ENCODE data around the gene OR10G8. TPM values are rescaled to one million over a fixed set of nuclear protein-coding genes. Genes with fewer than 3 reads are reported as not detected.

The OR10G8 gene
- total RNA-seq, 2 experiments from 2014 or later = not detected

Other genes starting within 250 kb of the OR10G8 start
- gene OR6M1, start 220.4 kb upstream of the OR10G8 start, total RNA-seq = not detected
- not detected for gene TMEM225, start 141.1 kb upstream of the OR10G8 start, total RNA-seq
- not detected for gene OR8D4, start 124.6 kb upstream of the OR10G8 start, total RNA-seq
- gene OR4D5, start 87.2 kb upstream of the OR10G8 start, total RNA-seq = not detected
- gene OR6T1, start 83.0 kb upstream of the OR10G8 start, total RNA-seq = not detected
- gene OR10S1, start 49.0 kb upstream of the OR10G8 start, total RNA-seq = not detected
- not detected for gene OR10G6, start 31.6 kb upstream of the OR10G8 start, total RNA-seq
- not detected for gene OR10G4, start 13.8 kb upstream of the OR10G8 start, total RNA-seq
- gene OR10G9, start 3.8 kb upstream of the OR10G8 start, total RNA-seq = not detected
- not detected for gene OR10G7, start 14.5 kb downstream of the OR10G8 start, total RNA-seq
- gene VWA5A, start 88.7 kb downstream of the OR10G8 start, total RNA-seq = 10 to 100 TPM in 1 of 2 experiments, 1 to 10 TPM in 1; 9.7 to 11.4 TPM
- not detected for gene OR10D3, start 156.5 kb downstream of the OR10G8 start, total RNA-seq
- gene OR8G1, start 214.3 kb downstream of the OR10G8 start, total RNA-seq = not detected
- not detected for gene OR8G5, start 229.6 kb downstream of the OR10G8 start, total RNA-seq

Data from activated naive CD4-positive, alpha-beta T cell treated with anti-CD3 and anti-CD28 coated beads for 36 hours (primary cell).